Ishikawa (cell line): ENCODE results near the gene MOAP1.

Experiments
- CEBPB ChIP-seq: IDR thresholded peaks from 2 replicates; pipeline ENCODE4 v1.6.1; 2012
- CREB1 ChIP-seq: IDR thresholded peaks from 2 replicates; pipeline ENCODE4 v1.6.1; 2012; ENCODE audit warnings: low read depth
- EGR1 ChIP-seq: IDR thresholded peaks from 2 replicates; pipeline ENCODE4 v1.6.1; 2012
- EP300 ChIP-seq: IDR thresholded peaks from 2 replicates; pipeline ENCODE4 v1.6.1; 2012; ENCODE audit warnings: borderline replicate concordance
- FOXM1 ChIP-seq: IDR thresholded peaks from 2 replicates; pipeline ENCODE4 v1.6.1; 2012; ENCODE audit warnings: low read depth, borderline replicate concordance
- NFIC ChIP-seq: IDR thresholded peaks from 2 replicates; pipeline ENCODE4 v1.6.1; 2012
- RAD21 ChIP-seq: IDR thresholded peaks from 2 replicates; pipeline ENCODE4 v1.6.1; 2012; ENCODE audit warnings: low read depth
- TAF1 ChIP-seq: IDR thresholded peaks from 2 replicates; pipeline ENCODE4 v1.6.1; 2012; ENCODE audit warnings: low read depth, mild to moderate bottlenecking
- TCF12 ChIP-seq: IDR thresholded peaks from 2 replicates; pipeline ENCODE4 v1.6.1; 2012; ENCODE audit warnings: low read depth
- YY1 ChIP-seq: IDR thresholded peaks from 2 replicates; pipeline ENCODE4 v1.6.1; 2012; ENCODE audit warnings: low read depth
- ZBTB7A ChIP-seq: IDR thresholded peaks from 2 replicates; pipeline ENCODE4 v1.6.1; 2012; ENCODE audit warnings: low read depth
- TF ChIP-seq, protein P1 (sequence below): IDR thresholded peaks from 2 replicates; pipeline ENCODE4 v1.6.1; 2012
- TF ChIP-seq, protein P2 (sequence below): IDR thresholded peaks from 2 replicates; pipeline ENCODE4 v1.6.1; 2012; ENCODE audit warnings: low read depth, mild to moderate bottlenecking

DNA sequence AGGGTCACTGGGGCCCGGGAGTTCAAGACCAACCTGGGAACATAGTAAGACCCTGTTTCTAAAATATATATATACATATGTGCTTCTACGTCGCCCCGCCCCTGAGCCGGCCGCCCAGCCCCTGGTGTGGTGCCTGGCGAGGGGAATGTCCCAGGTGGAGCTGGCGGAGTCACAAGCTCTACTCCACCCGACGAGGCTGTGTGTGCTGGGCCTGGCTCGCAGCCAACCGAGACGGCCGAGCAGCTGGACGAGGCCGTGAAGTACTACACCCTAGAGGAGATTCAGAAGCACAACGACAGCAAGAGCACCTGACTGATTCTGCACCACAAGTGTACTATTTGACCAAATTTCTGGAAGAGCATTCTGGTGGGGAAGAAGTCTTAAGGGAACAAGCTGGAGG is 46.8 kb downstream of the MOAP1 start:
- TF ChIP-seq RAD21 (peak; percentile 24; the same call in 1 of the 2 replicates), TAF1 (no peak), TCF12 (no peak), YY1 (no peak), CREB1 (no peak), EP300 (no peak), EGR1 (no peak), CEBPB (no peak), NFIC (peak; percentile 61), ZBTB7A (no peak), FOXM1 (no peak)
- TF ChIP-seq, protein P1, sequence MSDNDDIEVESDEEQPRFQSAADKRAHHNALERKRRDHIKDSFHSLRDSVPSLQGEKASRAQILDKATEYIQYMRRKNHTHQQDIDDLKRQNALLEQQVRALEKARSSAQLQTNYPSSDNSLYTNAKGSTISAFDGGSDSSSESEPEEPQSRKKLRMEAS: no peak
- TF ChIP-seq, protein P2, sequence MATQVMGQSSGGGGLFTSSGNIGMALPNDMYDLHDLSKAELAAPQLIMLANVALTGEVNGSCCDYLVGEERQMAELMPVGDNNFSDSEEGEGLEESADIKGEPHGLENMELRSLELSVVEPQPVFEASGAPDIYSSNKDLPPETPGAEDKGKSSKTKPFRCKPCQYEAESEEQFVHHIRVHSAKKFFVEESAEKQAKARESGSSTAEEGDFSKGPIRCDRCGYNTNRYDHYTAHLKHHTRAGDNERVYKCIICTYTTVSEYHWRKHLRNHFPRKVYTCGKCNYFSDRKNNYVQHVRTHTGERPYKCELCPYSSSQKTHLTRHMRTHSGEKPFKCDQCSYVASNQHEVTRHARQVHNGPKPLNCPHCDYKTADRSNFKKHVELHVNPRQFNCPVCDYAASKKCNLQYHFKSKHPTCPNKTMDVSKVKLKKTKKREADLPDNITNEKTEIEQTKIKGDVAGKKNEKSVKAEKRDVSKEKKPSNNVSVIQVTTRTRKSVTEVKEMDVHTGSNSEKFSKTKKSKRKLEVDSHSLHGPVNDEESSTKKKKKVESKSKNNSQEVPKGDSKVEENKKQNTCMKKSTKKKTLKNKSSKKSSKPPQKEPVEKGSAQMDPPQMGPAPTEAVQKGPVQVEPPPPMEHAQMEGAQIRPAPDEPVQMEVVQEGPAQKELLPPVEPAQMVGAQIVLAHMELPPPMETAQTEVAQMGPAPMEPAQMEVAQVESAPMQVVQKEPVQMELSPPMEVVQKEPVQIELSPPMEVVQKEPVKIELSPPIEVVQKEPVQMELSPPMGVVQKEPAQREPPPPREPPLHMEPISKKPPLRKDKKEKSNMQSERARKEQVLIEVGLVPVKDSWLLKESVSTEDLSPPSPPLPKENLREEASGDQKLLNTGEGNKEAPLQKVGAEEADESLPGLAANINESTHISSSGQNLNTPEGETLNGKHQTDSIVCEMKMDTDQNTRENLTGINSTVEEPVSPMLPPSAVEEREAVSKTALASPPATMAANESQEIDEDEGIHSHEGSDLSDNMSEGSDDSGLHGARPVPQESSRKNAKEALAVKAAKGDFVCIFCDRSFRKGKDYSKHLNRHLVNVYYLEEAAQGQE: no peak
